HG03066 (cell line): Measurements from ENCODE around the gene BUB1.
"Not testable (repeated sequence)": the region's sequence is repeated elsewhere in the genome, so short reads cannot be mapped to it uniquely, and the experiment has no call there.

ENCODE experiments used
- ATAC-seq: cut with Tn5 transposase; IDR thresholded peaks from one replicate; pipeline ENCODE4 v1.9.1; 2021; ENCODE audit warnings: low read depth; ENCODE audit not compliant: unreplicated experiment

The BUB1 gene

GRCh38 chr2:110608788-110609502 lies 68.9 kb downstream of the BUB1 start:
- ATAC-seq: not testable (repeated sequence)

GRCh38 chr2:110605057-110605456 lies 72.8 kb downstream of the BUB1 start:
- ATAC-seq: not testable (repeated sequence)

DNA sequence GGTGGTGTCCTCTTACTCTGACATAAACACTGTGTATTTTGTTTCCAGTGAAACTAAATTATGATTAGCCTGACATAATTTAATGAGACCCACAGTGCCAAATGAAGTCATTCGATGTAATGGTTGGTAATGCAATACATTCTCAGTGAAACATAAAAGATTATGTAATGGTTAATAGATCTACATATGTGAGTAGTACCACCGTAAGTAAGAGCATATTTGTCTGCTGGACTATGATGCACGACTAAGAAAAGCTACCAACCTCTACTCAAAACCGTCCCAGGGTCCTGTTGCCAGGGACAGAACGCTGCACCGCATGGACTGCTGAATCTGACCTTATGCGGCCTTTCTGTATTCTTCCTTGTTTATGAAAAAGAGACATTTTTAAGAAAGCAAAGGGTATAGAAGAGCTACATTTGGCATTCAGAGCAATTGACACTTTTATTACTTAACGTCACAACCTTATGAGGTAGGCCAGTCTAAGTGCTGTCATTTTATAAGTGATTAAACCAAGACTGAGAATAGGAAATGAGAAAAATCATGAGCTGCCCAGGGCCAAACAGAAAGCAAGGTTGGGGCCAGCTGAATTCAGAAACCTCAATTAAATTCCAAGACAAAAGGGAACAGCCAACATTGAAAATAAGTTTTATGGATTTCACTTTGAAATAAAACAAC lies 73.8 kb downstream of the BUB1 start:
- ATAC-seq: not testable (repeated sequence)

- ATAC-seq: not testable (repeated sequence)
These were observed 75.7 kb downstream of the BUB1 start for GRCh38 chr2:110602139-110602538.

DNA sequence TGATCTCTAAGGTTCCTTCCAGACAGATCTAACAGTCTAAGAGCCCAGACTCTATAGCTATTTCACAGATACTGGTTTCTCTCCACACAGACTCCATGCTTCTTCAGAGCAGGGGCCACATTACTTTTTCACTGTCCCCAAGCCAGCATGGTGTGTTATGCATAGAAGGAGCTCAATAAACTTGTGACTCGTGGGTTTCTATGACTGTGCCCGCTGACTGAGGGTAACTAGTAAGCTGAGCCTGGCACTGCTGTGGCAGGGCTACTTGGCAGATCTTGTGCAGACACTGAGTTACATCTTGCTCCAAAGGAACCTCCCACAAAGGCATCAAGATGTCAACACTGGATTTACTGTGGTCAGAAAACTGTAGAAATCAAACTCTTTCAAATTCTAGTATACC lies 85.9 kb downstream of the BUB1 start:
- ATAC-seq: not testable (repeated sequence)

- not testable (repeated sequence) for ATAC-seq
These were observed 88.1 kb downstream of the BUB1 start for GRCh38 chr2:110589677-110590330.

DNA sequence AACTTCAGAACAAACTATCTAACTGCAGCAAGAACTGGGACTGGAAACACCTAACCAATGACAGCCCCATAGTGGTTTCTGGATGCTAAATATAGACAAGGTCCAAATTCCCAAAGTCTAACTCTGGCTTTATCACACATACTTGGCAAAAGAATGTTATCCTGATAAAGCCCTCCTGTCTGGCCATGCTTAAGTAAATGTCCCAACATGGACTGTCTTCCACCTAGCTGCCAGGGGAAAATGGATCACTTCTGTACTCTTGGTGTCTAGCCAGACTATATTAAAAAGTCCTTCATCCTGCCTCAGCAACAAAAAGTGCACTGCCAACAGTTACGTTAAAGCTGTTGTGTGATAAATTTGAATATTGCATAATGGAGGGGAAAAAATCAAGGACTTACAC lies 89.3 kb downstream of the BUB1 start:
- not testable (repeated sequence) for ATAC-seq
